Adrenal gland (tissue), 5 donors: ENCODE results near the gene LRRK1.

Experiments used
- CTCF ChIP-seq, 6 experiments: fragments of 450-650 bp in 4 of 6; fragments of 200-600 bp in 2 of 6; sonication (generic) in 1 of 6; IDR thresholded peaks; 1 replicate in 5 of 6; 2 replicates in 1 of 6; pipeline versions ENCODE4 v1.5.1 to v1.8.0; 2016 to 2021; ENCODE audit warnings: antibody characterized with exemption in 6 of 6, mild to moderate bottlenecking in 2 of 6, moderate library complexity in 1 of 6
- POLR2A ChIP-seq, 2 donors: fragments of 450-650 bp; IDR thresholded peaks; one replicate each; pipeline ENCODE4 v1.6.1; 2017; ENCODE audit warnings: antibody characterized with exemption in 2 of 2, mild to moderate bottlenecking in 2 of 2, moderate library complexity in 1 of 2
- donor health status: DM: no; HTN: no; CAD: no.

DNA sequence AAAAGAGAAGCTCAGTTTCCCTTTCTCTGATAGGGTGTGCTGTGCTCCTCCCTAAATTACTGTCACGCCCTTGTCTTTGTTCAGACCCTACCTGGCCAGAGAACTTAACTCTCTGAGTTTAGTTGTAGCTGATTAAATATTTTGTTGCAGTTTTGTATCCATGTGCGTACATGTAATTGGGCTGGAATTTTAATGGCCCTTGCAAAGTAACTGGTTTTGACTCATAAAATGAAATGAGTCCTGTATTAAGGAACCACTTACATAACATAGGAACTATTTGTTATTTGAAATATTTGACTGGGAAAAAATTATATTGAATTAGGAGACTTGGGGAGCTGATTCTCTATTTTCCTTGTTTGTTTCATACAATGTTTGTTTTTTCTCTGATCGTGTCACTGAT lies 80.2 kb downstream of the LRRK1 start:
- no peak for TF ChIP-seq CTCF (IDR thresholded peaks at IDR 0.05)
- TF ChIP-seq POLR2A (IDR thresholded peaks at IDR 0.05) = no peak
